RWPE2 (cell line): ENCODE data around the gene MYOM1.
"Not testable (repeated sequence)": the region's sequence is repeated elsewhere in the genome, so short reads cannot be mapped to it uniquely, and the experiment has no call there.

Source experiments
- ATAC-seq: fragments of 200-7000 bp; cut with Tn5 transposase; 3 replicates; pipeline ENCODE4 v1.9.1; 2021; ENCODE audit warnings: low read depth
- DNase-seq: peaks from one replicate; pipeline ENCODE4 v3.0.0-alpha.2; 2020; ENCODE audit warnings: low spot score
- H3K27ac ChIP-seq: fragments of 450-650 bp; 2 replicates; pipeline ENCODE4 v1.5.1; 2017; ENCODE audit warnings: mild to moderate bottlenecking; ENCODE audit not compliant: poor library complexity, severe bottlenecking
- H3K27me3 ChIP-seq: fragments of 250-450 bp; sonication (Bioruptor Pico); 2 replicates; pipeline ENCODE4 v1.5.1; 2021; ENCODE audit warnings: mild to moderate bottlenecking, moderate library complexity; ENCODE audit not compliant: insufficient read depth, poor library complexity, severe bottlenecking
- H3K36me3 ChIP-seq: fragments of 250-450 bp; sonication (Bioruptor Pico); 2 replicates; pipeline ENCODE4 v1.5.1; 2020; ENCODE audit warnings: low read depth, mild to moderate bottlenecking, moderate library complexity
- H3K4me1 ChIP-seq: fragments of 250-450 bp; sonication (Bioruptor Pico); 2 replicates; pipeline ENCODE4 v1.5.1; 2021; ENCODE audit warnings: mild to moderate bottlenecking, moderate library complexity; ENCODE audit not compliant: insufficient read depth, poor library complexity, severe bottlenecking
- H3K4me3 ChIP-seq: fragments of 250-450 bp; sonication (Bioruptor Pico); 2 replicates; pipeline ENCODE4 v1.5.1; 2021; ENCODE audit warnings: mild to moderate bottlenecking, moderate library complexity; ENCODE audit not compliant: severe bottlenecking
- H3K9me3 ChIP-seq: fragments of 250-450 bp; sonication (Bioruptor Pico); 2 replicates; pipeline ENCODE4 v1.5.1; 2021; ENCODE audit warnings: mild to moderate bottlenecking, moderate library complexity; ENCODE audit not compliant: severe bottlenecking
- CTCF ChIP-seq: fragments of 450-650 bp; IDR thresholded peaks from one replicate; pipeline ENCODE4 v1.5.1; 2017; ENCODE audit warnings: mild to moderate bottlenecking, moderate library complexity; ENCODE audit not compliant: poor library complexity, severe bottlenecking

The MYOM1 gene

DNA sequence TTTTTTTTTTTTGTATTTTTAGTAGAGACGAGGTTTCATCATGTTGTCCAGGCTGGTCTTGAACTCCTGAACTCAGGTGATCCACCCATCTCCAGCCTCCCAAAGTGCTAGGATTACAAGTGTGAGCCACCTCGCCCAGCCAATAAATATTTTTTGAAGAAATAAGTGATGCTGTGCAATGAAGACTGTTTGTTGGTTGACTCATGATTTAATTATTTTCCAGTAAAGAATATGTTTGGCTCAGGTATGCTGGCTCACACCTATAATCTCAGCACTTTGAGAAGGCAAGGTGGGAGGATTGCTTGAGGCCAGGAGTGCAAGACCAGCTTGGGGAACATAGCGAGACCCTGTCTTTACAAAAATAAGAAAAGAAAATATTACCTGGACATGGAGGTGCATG, 165.0 kb downstream of the MYOM1 start:
- Histone ChIP-seq H3K27ac (no peak overlapping the region), H3K36me3 (no peaks in the 10 kb centered on the region), H3K4me1 (peaks cover 7% of the 10 kb centered on the region), H3K27me3 (no peaks in the 10 kb centered on the region), H3K4me3 (no peak overlapping the region), H3K9me3 (no peaks in the 10 kb centered on the region)
- DNase-seq (no peak), ATAC-seq (peak; percentile 60)
- TF ChIP-seq CTCF, result no peak

DNA sequence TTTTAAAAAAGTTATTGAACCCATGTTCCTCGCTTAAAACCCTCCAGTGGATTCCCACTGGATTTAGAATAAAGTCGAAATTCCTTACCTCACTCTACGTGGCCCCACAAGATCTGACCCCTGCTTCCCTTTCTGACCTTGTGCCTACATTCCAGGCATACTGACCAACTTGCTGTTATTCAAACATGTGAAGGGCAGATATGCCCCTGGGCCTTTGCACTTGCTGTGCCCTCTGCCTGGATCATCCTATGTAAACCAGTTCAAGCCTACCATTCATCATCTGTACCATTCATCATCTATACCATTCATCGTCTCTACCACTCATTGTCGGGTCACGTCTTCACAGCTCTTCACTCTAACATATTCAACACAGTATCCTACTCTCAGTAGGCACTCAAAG, 165.6 kb downstream of the MYOM1 start:
- Histone ChIP-seq H3K4me1 (peaks cover 7% of the 10 kb centered on the region), H3K27me3 (no peaks in the 10 kb centered on the region)
- TF ChIP-seq CTCF, result no peak

GRCh38 chr18:3053081-3053480, 166.7 kb downstream of the MYOM1 start:
- Histone ChIP-seq H3K36me3 (no peaks in the 10 kb centered on the region), H3K27me3 (no peaks in the 10 kb centered on the region), H3K4me3 (no peak overlapping the region), H3K9me3 (no peaks in the 10 kb centered on the region), H3K27ac (no peak overlapping the region), H3K4me1 (peaks cover 7% of the 10 kb centered on the region)
- no peak for DNase-seq
- ATAC-seq, result no peak
- TF ChIP-seq CTCF, result no peak

More for the DNA sequence above, 165.6 kb downstream of the MYOM1 start:
- Histone ChIP-seq H3K27ac (no peak overlapping the region), H3K4me3 (no peak overlapping the region), H3K36me3 (no peaks in the 10 kb centered on the region), H3K9me3 (no peaks in the 10 kb centered on the region)
- DNase-seq (no peak), ATAC-seq (no peak)

DNA sequence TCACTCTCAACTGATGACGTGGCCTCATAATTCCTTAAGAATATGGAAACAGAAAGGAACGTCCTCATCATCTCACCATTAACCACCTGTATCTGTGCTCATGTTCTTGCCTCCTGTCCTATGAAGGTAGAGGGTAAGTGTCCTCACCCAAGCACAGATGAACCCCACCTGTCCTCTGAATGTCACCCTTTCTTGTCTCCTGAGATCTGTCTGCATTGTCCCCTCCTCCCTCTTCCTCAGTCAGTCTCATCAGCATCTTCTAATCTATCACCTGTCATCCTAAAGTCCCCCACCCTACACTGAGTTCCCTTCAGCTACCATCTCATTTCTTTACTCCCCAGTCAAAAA, 167.4 kb downstream of the MYOM1 start:
- no peak for TF ChIP-seq CTCF
- H3K4me3 ChIP-seq, result no peak overlapping the region
- ATAC-seq, result no peak
- H3K27ac ChIP-seq, result no peak overlapping the region
- no peaks in the 10 kb centered on the region for H3K9me3 ChIP-seq
- H3K4me1 ChIP-seq, result peaks cover 7% of the 10 kb centered on the region
- H3K27me3 ChIP-seq, result no peaks in the 10 kb centered on the region
- H3K36me3 ChIP-seq, result no peaks in the 10 kb centered on the region
- DNase-seq, result no peak

DNA sequence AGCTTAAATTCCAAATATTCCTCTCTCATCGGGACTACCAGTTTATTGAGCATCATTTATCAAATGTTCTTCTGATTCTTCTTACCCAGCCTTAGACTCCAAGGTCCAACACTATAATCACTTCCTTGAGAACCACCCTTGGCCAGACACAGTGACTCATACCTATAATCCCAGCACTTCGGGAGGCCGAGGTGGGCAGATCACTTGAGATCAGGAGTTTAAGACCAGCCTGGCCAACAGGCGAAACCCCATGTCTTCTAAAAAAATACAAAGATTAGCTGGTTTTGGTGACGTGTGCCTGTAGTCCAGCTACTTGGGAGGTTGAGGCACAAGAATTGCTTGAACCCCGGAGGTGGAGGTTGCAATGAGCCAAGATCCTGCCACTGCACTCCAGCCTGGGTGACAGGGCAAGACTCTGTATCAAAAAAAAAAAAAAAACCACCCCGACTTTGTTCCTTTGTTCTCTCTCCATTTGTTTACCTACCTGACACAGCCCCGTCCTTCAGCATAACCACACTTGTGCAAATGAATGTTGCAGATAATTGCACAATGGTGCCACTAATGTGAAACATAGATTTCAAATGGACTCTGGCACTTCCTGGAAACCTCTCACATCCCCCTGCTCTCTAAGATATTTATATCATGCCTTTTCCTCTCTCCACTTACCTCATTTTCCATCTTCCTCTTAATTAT, 167.9 kb downstream of the MYOM1 start:
- Histone ChIP-seq H3K9me3 (no peaks in the 10 kb centered on the region), H3K27ac (no peak overlapping the region), H3K27me3 (no peaks in the 10 kb centered on the region), H3K36me3 (no peaks in the 10 kb centered on the region), H3K4me3 (no peak overlapping the region), H3K4me1 (peaks cover 7% of the 10 kb centered on the region)
- no peak for DNase-seq
- no peak for ATAC-seq
- TF ChIP-seq CTCF, result no peak

DNA sequence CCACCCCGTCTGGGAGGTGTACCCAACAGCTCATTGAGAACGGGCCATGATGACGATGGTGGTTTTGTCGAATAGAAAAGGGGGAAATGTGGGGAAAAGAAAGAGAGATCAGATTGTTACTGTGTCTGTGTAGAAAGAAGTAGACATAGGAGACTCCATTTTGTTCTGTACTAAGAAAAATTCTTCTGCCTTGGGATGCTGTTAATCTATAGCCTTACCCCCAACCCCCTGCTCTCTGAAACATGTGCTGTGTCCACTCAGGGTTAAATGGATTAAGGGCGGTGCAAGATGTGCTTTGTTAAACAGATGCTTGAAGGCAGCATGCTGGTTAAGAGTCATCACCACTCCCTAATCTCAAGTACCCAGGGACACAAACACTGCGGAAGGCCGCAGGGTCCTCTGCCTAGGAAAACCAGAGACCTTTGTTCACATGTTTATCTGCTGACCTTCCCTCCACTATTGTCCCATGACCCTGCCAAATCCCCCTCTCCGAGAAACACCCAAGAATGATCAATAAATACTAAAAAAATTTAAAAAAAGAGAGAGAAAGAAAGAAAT, 169.8 kb downstream of the MYOM1 start:
- not testable (repeated sequence) for DNase-seq, ATAC-seq, H3K4me1 ChIP-seq, H3K9me3 ChIP-seq, H3K27ac ChIP-seq, H3K4me3 ChIP-seq, H3K36me3 ChIP-seq, H3K27me3 ChIP-seq
